ENCODE results near the gene RAPGEF1.
A peak's percentile ranks its signal among the peaks of the same experiment; 100 is the strongest.
"Not testable (repeated sequence)": the region's sequence is repeated elsewhere in the genome, so short reads cannot be mapped to it uniquely, and the experiment has no call there.

Gene RAPGEF1, protein sequence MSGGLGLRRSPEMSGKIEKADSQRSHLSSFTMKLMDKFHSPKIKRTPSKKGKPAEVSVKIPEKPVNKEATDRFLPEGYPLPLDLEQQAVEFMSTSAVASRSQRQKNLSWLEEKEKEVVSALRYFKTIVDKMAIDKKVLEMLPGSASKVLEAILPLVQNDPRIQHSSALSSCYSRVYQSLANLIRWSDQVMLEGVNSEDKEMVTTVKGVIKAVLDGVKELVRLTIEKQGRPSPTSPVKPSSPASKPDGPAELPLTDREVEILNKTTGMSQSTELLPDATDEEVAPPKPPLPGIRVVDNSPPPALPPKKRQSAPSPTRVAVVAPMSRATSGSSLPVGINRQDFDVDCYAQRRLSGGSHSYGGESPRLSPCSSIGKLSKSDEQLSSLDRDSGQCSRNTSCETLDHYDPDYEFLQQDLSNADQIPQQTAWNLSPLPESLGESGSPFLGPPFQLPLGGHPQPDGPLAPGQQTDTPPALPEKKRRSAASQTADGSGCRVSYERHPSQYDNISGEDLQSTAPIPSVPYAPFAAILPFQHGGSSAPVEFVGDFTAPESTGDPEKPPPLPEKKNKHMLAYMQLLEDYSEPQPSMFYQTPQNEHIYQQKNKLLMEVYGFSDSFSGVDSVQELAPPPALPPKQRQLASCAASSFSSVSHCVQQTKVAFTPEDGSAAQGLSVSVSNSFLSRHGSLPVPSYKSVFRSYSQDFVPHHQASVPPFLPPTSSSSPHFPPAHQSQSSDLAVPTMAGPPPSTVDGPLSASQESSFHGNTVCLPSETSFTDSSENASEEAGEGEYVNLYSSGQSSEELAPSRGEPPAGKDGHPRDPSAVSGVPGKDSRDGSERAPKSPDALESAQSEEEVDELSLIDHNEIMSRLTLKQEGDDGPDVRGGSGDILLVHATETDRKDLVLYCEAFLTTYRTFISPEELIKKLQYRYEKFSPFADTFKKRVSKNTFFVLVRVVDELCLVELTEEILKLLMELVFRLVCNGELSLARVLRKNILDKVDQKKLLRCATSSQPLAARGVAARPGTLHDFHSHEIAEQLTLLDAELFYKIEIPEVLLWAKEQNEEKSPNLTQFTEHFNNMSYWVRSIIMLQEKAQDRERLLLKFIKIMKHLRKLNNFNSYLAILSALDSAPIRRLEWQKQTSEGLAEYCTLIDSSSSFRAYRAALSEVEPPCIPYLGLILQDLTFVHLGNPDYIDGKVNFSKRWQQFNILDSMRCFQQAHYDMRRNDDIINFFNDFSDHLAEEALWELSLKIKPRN (N-terminal part only)

DNA sequence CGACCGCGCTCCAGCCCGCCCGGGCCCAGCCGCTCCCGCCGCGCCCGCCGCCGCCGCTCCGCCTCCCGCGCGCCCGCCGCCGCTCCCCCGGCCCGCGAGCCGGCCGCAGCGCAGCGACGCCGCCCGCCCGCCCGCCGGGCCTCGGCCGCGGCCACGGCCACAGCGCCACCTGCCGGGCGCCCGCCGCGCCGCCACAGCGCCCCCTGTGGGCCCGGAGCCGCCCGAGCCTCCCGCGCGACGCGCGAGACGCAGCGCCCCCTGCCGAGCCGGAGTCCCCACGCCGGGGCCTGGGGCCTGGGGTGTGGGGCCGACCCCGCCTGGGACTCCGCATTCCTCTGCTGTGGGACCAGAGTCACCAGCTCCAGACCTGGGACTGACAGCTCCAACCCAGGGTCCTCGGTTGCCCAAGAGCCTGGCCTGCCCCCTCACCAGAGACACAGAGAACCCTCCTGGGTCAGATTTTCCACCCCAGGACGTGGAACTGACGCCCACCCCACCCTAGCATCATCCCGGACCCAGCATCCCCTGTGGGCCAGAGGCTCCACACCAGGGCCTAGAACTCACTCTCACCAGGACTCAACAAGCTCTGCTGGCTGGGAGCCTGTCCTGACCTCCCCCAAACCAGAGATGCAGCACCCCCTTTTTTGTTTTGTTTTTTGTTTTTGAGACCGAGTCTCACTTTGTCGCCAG lies at the start of gene RAPGEF1:
RAPGEF1 (minus strand) TSS at position 118 of the 690 bp plus-strand sequence. CDS start 246 bp downstream, outside the sequence.
- DNase-seq = peak; percentile 80

DNA sequence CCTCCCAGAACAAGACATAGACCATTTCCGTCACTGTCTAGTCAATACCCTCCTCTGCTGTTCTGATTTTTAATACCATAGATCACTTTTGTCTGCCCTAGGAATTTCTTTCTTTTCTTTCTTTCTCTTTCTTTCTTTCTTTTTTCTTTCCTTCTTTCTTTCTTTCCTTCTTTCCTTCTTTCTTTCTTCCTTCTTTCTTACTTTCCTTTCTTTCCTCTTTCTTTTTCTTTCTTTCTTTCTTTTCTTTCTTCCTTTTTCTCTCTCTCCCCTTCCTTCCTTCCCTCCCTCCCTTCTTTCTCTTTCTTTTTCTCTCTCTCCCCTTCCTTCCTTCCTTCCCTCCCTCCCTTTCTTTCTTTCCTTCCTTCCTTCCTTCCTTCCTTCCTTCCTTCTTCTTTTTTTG lies 49.0 kb upstream of the RAPGEF1 start:
- no peak for DNase-seq

DNA sequence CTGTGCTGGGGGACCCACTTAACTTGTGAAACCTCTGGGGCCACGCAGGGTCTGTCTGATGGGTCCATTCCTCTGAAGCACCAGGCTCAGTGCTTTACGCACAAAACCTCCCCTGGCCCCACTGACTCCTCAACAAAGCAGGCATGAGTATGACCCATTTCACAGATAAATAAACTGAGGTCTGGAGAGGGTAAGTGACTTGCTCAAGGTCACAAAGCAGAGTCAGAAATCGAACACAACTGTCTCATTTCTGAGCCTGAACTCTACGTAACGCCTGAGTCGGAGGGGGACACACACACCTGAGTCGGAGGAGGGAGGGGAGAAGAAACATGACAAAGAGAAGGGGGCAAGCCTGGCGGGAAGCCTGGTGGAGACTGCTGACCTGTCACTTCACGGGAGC lies 48.0 kb upstream of the RAPGEF1 start:
- no peak for DNase-seq

DNA sequence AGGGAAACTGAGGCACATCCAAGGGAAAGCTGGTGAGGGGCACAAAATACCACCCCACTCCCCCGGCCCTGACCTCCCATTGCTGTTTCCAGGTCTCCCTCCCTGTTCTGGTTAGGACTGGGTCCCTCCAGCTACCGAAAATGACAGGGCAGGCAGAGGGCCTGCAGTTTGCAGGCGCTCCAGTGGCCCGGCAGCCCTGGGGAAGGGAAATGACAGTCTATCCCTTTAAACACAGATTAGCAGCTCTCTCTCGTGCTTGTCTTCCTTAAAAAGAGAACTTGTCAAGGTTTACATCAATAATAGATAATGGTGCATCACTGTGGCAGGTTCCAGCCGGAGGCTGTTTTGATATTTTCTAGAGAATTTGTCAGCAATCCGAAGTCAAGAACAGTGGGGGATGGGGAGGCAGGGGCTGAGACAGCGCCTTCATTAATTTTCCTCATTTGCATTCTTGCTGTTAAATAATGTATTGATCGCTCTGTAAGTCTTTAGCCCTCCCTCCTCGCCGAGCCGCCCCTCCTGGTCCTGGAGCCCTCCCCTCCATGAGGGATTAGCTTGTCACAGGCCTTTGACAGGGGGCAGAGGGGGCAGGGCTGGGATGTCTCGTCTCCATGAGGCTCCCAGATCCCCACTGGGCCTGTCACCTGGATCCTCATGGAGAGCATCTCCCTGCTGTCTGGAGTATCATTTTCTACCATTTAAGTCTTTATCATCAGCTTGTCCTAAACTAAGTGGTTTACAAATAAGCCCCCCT lies 45.0 kb upstream of the RAPGEF1 start:
- no peak for DNase-seq

DNA sequence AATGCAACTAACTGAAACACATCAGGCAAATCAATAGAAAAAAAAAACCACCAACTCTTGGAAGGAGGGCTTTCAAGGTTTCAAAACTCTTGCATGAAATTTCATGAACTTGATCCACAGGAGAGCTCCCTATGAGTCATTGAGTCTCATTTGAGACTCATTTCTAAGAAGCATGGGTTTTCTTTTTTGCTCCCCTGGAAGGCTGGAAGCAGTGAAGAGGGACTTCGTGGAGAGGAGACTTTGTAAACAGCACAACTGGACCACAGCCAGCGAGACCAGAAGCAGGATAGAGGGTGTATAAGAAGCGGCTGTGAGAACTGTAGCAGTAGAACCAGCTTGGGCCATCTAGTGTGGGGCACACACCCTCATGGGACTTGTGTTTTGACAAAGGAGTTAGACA lies 41.2 kb upstream of the RAPGEF1 start:
- DNase-seq = no peak

DNA sequence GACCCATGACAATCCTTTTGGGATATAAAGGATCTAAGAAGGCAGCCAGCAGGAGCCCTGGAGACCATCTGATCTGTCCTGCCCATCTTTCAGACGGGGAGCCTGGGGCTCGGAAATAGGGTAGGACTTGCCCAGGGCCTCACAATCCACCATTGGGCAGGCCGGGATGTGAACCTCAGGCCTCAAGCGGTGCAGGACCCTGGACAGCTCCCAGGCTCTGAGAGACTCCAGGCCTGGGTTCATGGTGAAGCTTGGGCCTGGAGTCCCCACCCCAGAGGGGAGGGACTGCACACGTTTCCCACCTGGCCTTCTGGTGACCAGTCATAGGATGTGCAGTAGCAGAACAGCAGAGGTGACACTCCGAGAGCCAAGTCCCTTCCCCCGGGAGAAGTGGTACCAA lies 36.6 kb upstream of the RAPGEF1 start:
- DNase-seq = no peak

DNA sequence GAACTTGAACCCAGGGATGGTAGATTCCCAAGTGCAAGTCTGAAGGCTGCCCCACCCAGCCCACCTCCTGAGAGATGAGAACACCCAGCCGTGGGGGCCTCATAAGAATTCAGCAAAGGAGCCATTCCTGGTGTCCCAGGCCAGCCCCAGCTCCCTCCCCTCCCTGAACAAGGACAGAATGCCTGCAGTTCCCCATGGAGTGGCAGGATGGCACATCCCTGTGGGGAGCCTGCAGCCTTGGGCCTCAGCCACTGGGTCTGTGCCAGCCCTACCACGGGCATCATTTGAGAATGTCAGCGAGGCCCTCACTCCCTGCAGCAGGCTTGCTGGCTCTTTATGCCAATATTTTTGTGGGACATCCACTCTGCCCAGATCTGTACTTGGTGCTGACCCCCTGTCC lies 36.2 kb upstream of the RAPGEF1 start:
- DNase-seq = no peak

DNA sequence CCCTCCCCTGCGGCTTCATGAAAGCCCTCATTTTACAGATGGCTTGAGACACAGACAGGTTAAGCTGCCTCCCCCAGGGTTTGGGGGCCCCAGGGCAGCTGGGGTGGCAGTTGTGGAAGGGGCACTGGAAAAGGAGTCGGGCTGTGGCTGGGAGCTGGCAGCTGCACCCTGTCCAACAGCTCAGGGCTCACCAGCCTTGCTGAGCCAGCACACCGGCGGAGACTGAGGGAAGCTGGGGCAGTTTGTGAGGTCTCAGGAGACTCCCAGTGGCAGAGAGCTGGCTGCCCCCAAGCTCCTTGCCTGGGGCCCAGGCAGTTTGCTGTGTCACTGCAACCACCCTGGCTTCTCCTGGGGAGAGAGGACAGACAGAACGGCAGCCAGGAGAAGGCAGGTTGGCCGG lies 34.8 kb upstream of the RAPGEF1 start:
- no peak for DNase-seq

DNA sequence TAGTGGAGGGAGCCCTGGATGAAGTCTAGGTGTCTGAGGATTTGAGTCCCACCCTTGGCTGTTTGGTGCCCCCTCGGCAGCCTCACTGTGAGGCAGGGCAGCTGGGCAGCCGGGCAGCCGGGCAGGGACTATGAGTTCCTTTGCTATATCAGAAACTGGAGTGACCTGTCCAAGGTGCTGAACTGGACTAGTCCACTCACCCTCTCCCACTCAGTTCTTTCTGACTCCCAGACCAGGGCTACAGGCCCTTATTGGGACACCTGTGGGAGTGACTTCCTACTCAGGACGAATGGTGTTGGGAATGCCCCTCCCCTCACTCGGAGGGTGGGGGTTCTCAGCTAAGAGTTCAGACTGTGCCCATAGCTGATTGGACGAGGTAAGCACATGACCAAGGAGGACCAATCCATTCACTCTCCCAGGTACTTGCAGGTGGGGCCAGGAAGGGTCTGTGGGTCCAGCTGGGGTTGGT lies 34.1 kb upstream of the RAPGEF1 start:
- DNase-seq = peak; percentile 7

DNA sequence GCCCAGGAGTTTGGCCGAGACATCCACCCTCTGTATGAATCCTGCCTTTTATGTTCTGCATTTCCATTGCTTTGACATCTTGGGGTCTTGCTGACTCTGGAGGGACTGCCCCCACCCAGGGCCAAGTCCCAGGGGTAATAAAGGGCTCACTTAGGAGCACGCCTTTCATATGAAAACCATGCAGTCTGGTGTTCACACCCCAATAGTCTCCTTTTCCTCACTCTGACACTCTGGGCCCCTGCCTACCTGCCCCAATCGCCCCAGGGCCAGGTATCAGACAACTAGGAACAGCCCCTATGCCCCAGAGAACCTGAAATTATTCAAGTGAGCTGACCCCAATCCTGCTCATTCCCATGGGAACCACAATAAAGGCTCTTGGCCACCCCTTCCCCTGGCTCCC lies 33.1 kb upstream of the RAPGEF1 start:
- DNase-seq = no peak

DNA sequence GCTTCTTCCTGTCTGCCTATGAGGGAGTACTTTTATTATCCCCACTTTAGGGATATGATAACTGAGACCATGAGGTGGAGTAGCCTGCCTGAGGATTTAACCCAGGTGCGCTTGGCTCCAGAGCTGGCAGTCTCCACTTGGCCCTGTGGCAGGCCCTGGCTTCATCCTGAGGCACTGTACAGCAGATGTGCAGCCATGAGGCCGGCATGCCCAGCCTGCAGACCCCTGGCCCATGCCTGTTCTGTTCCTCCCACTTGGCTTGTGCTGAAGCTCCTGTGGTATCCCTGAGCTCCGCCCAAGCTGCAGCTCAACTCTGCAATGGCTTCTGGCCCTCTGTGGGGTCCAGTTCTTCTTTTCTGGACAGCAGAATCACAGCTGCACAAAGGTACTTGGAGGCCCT lies 31.8 kb upstream of the RAPGEF1 start:
- DNase-seq = no peak

DNA sequence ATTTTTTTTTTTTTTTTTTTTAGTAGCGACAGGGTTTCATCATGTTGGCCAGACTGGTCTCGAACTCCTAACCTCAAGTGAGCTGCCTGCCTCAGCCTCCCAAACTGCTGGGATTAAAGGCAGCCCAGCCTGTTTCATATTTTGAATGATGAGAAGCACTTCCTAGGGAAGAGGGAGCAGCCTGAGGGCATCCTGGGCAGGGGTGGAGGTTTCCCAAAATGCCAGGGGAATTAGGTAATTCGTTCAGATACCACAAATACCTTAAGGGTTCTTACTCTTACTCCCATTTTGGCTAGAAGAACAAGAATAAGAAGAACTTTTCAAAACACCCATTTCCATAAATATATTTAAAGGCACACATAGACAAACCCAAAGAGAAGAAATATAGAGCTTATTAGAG lies 29.5 kb upstream of the RAPGEF1 start:
- no peak for DNase-seq

DNA sequence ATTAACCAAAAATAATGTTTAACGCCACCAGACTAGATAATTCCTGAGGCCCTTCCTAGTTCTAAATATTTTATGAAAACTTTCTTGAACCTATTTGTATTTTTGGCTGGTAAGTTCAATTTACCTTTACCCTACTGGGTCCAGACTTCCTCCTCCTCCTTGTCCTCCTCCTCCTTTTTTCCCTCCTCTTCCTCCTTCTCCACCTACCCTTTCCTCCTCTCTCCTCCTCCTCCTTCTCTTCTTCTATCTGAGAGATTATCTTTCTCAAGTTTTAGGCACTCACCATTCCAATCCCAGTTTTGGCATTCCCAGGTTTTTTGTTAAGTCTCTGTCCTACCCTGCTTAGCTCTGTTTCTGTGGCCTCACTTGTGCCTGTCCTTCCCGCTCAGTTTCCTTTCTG lies 24.7 kb upstream of the RAPGEF1 start:
- no peak for DNase-seq

DNA sequence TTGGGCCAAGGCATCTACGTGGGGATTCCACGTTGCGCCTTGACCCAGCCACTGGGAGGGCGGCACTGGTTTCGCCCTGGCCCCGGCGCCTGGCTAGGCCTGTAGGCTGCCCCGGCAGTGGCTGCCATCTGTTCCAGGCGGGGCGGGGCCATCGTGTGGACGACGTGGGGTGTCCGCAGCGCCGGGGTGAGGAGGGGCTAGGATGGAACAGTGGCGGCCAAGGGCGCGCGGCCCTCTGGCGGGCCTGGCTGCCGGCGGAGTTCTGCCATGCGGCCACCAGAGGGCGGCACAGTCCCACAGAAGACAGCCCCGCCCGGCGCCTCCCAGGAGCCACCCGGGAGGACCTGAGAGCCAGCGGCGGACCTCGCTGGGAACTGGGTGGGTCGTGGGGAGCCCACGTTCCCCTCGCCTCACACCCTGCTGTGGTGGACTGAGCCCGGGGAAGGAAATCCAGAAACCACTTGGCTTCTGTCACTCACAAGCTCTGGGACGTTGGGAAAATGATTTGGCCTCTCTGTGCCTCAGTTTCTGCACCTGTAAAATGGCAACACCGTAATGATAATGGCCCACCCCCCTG lies 22.6 kb upstream of the RAPGEF1 start:
- peak; percentile 74 for DNase-seq

DNA sequence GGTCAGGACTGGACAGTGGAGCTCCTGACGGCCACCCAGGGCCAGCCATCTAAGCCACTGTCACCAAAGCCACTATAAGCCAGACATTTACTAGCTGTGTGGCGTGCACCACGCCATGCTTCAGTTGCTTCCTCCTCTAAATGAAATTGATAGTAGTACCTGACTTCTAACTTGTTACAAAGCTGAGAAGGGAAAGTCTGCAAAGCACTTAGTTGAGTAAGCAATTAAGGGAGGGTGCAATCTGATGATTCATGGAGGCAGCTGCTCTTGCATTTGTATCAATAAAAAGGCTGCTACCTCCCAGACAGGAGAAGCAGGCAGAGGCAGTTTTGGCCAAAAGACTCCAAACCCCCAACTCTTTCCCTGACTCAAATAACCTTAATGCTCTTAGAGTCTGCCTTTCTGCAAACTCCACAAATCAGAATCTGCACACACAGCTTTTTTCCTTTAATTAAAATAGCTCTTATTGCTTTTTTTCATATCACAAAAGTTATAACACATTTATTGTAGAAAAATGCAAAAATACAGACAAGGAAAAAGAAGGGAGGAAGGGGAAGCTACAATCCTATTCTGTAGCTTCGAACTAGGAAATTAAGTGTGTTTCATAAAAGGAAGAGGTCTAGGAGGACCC lies 19.3 kb upstream of the RAPGEF1 start:
- DNase-seq = no peak

DNA sequence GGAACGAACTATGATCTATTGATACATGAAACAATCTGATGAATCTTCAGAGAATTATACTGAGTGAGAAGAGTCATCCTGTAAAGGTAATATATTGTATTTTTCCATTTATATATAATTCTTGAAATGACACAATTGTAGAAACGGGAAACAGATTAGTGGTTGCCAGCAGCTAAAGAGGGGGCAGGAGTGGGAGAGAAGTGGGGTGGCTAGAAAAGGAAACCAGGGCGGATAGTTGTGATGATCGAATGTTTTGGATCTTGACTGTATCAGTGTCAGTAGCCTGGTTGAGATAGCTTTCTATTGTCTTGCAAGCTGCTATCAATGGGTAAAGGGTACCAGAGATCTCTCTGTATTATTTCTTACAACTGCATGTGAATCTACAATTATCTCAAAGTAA lies 17.7 kb upstream of the RAPGEF1 start:
- DNase-seq = no peak

DNA sequence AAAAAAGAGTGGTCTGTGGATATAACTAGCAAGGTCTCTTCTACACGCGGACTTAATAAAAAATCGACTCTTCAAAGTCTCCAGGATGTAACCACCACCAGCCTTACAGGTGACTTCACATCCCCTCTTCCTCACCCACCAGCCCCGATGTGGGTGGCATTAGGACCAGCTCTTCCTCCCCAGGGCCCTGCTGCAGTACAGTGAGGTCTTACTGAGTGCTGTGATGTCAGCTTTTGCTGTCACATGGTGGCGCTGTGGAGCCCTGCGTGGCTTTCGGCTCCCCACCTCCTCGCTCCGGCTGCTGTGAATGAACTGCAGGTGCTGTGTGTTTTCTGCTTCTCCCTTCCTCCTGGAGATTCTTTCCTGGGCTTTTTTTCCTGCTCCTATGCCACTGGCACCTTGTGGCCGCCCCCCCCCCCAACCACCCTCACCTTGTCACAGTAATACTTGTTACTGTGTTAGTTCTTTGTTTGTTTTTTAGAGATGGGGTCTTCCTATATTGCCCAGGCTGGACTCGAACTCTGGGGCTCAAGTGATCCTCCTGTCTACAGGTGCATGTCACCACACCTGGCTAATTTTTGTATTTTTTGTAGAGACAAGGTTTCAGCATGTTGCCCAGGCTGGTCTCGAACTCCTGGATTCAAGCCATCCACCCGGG lies 15.8 kb upstream of the RAPGEF1 start:
- peak; percentile 86 for DNase-seq

DNA sequence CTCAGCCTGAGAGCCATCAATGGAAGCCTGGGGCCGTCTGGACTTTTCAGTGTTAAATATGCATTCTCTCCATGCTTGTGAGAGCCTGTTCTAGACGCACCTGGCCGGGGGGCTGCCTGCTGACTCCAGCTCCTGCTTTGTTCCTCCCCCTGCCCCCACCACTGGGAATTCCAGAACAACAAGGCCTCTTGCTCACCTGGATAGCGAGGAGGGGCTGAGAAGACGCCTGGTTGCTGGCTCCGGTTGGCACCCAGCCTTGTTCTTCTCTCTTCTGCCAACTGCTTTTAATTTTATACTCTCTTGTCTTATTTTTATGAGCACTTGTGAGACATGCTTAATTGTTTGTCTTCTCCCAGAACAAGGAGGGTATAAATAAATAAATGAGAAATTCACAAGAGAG lies 15.0 kb upstream of the RAPGEF1 start:
- no peak for DNase-seq

DNA sequence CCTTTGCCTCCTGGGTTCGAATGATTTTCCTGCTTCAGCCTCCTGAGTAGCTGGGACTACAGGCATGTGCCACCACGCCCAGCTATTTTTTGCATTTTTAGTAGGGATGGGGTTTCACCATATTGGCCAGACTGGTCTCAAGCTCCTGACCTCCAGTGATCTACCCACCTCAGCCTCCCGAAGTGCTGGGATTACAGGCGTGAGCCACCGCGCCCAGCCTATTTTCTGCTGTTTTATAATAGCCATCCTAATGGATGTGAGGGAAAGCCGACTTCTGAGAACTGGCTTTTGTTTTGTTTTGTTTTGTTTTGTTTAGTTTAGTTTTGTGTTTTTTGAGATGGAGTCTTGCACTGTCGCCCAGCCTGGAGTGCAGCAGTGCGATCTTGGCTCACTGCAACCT lies 13.9 kb upstream of the RAPGEF1 start:
- DNase-seq = not testable (repeated sequence)

DNA sequence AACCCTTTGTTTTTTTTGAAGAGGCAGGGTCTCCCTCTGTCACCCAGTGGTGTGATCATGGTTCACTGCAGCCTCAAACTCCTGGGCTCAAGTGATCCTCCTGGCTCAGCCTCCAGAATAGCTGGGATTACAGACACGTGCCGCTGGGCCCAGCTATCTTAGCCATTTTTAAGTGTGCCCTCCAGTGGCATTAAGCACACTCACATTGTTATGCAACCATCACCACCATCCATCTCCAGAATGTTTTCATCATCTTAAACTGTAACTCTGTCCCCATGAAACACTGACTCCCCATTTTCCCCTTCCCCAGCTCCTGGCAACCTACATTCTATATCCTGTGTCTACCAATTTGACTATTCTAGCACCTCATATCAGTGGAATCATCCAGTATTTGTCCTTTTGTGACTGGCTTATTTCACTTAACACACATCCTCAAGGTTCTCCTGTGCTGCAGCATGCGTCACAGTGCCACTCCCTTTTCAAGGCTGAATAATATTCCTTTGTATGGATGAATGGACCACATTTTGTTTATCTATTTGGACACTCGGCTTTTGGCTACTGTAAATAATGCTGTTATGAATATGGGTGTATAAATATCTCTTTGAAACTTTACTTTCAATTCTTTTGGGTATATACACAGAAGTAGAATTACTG lies 12.5 kb upstream of the RAPGEF1 start:
- DNase-seq = no peak
